ENCODE data around the gene EYA4. TPM values are rescaled to one million over a fixed set of nuclear protein-coding genes. Genes with fewer than 3 reads are reported as not detected.

EYA4 gene
- total RNA-seq, 1 experiment from 2014 or later: not detected

DNA sequence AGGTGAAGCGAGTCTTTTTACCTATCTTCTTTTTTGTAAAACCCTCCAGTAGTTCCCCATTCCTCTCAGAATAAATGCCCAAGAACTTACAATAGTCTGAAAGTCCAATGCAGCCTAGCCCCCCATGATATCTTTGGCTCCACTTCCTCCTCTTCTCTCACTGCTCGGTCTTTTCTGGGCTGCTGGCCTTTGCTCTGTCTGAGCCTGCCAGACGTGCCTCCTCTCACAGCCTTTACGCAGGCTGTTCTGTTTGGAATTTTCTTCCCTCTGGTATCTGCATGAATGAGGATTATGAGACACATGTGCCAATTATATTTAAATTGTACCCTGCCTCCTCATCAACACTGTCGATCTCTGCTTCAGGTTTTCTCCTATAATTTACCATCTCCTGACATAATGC lies 174.1 kb downstream of the EYA4 start:
- no peaks in the 10 kb centered on the region for H3K27me3 ChIP-seq (ENCODE audit: control insufficient read depth, insufficient read depth, low read length)
- no peak overlapping the region for H3K27ac ChIP-seq (ENCODE audit: low read length)
- POLR2A ChIA-PET: no interaction called here
- BruUV-seq (replicated peaks): no TSS peak
- in situ Hi-C loops (cut with HindIII; ENCODE audit: low pct_unique_long_range_greater_than_20kb, low sequenced_read_pairs): no loop called here
- TF ChIP-seq POLR2AphosphoS5 (IDR thresholded peaks at IDR 0.05; ENCODE audit: low read depth, low read length) (no peak), SIN3A (IDR thresholded peaks at IDR 0.05; ENCODE audit: borderline replicate concordance, insufficient read depth, low read depth, low read length) (no peak), TCF7L2 (IDR thresholded peaks at IDR 0.05; ENCODE audit: low read depth, low read length) (no peak)
- TF ChIP-seq, protein P1, sequence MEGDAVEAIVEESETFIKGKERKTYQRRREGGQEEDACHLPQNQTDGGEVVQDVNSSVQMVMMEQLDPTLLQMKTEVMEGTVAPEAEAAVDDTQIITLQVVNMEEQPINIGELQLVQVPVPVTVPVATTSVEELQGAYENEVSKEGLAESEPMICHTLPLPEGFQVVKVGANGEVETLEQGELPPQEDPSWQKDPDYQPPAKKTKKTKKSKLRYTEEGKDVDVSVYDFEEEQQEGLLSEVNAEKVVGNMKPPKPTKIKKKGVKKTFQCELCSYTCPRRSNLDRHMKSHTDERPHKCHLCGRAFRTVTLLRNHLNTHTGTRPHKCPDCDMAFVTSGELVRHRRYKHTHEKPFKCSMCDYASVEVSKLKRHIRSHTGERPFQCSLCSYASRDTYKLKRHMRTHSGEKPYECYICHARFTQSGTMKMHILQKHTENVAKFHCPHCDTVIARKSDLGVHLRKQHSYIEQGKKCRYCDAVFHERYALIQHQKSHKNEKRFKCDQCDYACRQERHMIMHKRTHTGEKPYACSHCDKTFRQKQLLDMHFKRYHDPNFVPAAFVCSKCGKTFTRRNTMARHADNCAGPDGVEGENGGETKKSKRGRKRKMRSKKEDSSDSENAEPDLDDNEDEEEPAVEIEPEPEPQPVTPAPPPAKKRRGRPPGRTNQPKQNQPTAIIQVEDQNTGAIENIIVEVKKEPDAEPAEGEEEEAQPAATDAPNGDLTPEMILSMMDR (IDR thresholded peaks at IDR 0.05): no peak
- TF ChIP-seq, protein P2, sequence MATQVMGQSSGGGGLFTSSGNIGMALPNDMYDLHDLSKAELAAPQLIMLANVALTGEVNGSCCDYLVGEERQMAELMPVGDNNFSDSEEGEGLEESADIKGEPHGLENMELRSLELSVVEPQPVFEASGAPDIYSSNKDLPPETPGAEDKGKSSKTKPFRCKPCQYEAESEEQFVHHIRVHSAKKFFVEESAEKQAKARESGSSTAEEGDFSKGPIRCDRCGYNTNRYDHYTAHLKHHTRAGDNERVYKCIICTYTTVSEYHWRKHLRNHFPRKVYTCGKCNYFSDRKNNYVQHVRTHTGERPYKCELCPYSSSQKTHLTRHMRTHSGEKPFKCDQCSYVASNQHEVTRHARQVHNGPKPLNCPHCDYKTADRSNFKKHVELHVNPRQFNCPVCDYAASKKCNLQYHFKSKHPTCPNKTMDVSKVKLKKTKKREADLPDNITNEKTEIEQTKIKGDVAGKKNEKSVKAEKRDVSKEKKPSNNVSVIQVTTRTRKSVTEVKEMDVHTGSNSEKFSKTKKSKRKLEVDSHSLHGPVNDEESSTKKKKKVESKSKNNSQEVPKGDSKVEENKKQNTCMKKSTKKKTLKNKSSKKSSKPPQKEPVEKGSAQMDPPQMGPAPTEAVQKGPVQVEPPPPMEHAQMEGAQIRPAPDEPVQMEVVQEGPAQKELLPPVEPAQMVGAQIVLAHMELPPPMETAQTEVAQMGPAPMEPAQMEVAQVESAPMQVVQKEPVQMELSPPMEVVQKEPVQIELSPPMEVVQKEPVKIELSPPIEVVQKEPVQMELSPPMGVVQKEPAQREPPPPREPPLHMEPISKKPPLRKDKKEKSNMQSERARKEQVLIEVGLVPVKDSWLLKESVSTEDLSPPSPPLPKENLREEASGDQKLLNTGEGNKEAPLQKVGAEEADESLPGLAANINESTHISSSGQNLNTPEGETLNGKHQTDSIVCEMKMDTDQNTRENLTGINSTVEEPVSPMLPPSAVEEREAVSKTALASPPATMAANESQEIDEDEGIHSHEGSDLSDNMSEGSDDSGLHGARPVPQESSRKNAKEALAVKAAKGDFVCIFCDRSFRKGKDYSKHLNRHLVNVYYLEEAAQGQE (IDR thresholded peaks at IDR 0.05; ENCODE audit: insufficient read depth in 1 of 2, low read depth in 2 of 2, low read length in 1 of 2): no peak
- H3K4me1 ChIP-seq (ENCODE audit: control insufficient read depth, insufficient read depth, low read length): no peaks in the 10 kb centered on the region
- ATAC-seq: no peak
- CTCF ChIA-PET: no interaction called here
- intact Hi-C loops (cut with micrococcal nuclease; ENCODE audit: unreplicated experiment): no loop called here
- no peaks in the 10 kb centered on the region for H3K9me3 ChIP-seq (ENCODE audit: control insufficient read depth, insufficient read depth, low read depth, low read length)
- DNase-seq (ENCODE audit: low read depth, low spot score): no peak
- no peaks in the 10 kb centered on the region for H3K36me3 ChIP-seq (ENCODE audit: control insufficient read depth, insufficient read depth, low read length)
- H3K4me3 ChIP-seq (ENCODE audit: low read depth in 2 of 2, low read length in 2 of 2): no peak overlapping the region

DNA sequence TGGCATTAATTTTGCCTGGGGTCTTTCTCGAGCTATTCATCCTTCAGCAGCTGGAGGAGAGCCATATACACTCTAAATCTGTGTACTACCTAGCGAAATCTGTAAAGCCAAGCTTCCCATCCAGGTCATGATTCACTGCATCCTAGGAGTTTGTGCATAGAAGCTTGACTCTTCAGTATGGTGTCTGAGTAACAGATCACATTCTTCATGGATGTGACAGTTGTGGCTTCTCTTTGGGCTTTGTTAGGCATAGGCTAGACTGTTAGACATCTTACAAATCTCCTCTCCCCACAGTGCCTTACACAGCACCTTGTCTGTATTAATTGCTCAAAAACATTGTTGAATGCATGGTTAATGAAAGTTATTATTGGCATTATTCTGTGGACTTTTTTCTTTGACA lies 177.0 kb downstream of the EYA4 start:
- DNase-seq (ENCODE audit: low read depth, low spot score) (no peak), ATAC-seq (no peak)
- POLR2A ChIA-PET: no interaction called here
- CTCF ChIA-PET: no interaction called here
- intact Hi-C loops (cut with micrococcal nuclease; ENCODE audit: unreplicated experiment): no loop called here
- Histone ChIP-seq H3K4me1 (ENCODE audit: control insufficient read depth, insufficient read depth, low read length) (no peaks in the 10 kb centered on the region), H3K27ac (ENCODE audit: low read length) (no peak overlapping the region), H3K4me3 (ENCODE audit: low read depth in 2 of 2, low read length in 2 of 2) (no peak overlapping the region), H3K36me3 (ENCODE audit: control insufficient read depth, insufficient read depth, low read length) (no peaks in the 10 kb centered on the region), H3K9me3 (ENCODE audit: control insufficient read depth, insufficient read depth, low read depth, low read length) (no peaks in the 10 kb centered on the region), H3K27me3 (ENCODE audit: control insufficient read depth, insufficient read depth, low read length) (no peaks in the 10 kb centered on the region)
- no TSS peak for BruUV-seq (replicated peaks)
- in situ Hi-C loops (cut with HindIII; ENCODE audit: low pct_unique_long_range_greater_than_20kb, low sequenced_read_pairs): no loop called here
- TF ChIP-seq, protein P1 (IDR thresholded peaks at IDR 0.05): no peak
- TF ChIP-seq POLR2AphosphoS5 (IDR thresholded peaks at IDR 0.05; ENCODE audit: low read depth, low read length): no peak
- TF ChIP-seq, protein P2 (IDR thresholded peaks at IDR 0.05; ENCODE audit: insufficient read depth in 1 of 2, low read depth in 2 of 2, low read length in 1 of 2): no peak
- TF ChIP-seq SIN3A (IDR thresholded peaks at IDR 0.05; ENCODE audit: borderline replicate concordance, insufficient read depth, low read depth, low read length): no peak
- TF ChIP-seq TCF7L2 (IDR thresholded peaks at IDR 0.05; ENCODE audit: low read depth, low read length): no peak

Measured in Panc1 (cell line).